Epithelial cell of esophagus (primary cell): ENCODE results near the gene FICD.

ENCODE experiments used
- DNase-seq: peaks from one replicate; pipeline ENCODE4 v3.0.0; 2010; ENCODE audit warnings: low read depth
- H3K4me3 ChIP-seq: 2 replicates; pipeline ENCODE4 v1.5.1; 2011; ENCODE audit warnings: mild to moderate bottlenecking, low read length, control low read depth
- CTCF ChIP-seq: IDR thresholded peaks from 2 replicates; pipeline ENCODE4 v1.5.1; 2011; ENCODE audit warnings: low read depth, mild to moderate bottlenecking, low read length, control low read depth, inconsistent platforms; ENCODE audit not compliant: insufficient read depth; ENCODE audit errors: missing control alignments

FICD gene

GRCh38 chr12:108515916-108516315, 839 bp downstream of the FICD start:
- no peak for DNase-seq
- TF ChIP-seq CTCF, result no peak
- peak overlapping the region; percentile 84 for H3K4me3 ChIP-seq

- TF ChIP-seq CTCF, result no peak
- no peak overlapping the region for H3K4me3 ChIP-seq
- DNase-seq, result no peak
These were observed 1.6 kb downstream of the FICD start for GRCh38 chr12:108516511-108517275.

GRCh38 chr12:108517288-108518100, 2.4 kb downstream of the FICD start:
- no peak for DNase-seq
- no peak overlapping the region for H3K4me3 ChIP-seq
- TF ChIP-seq CTCF, result no peak

- no peak for TF ChIP-seq CTCF
- no peak overlapping the region for H3K4me3 ChIP-seq
- no peak for DNase-seq
These were observed 3.1 kb downstream of the FICD start for GRCh38 chr12:108518101-108518715.

GRCh38 chr12:108518716-108519496, 3.8 kb downstream of the FICD start:
- H3K4me3 ChIP-seq, result no peak overlapping the region
- TF ChIP-seq CTCF, result no peak
- DNase-seq, result no peak

- H3K4me3 ChIP-seq, result no peak overlapping the region
- no peak for TF ChIP-seq CTCF
- no peak for DNase-seq
These were observed 4.5 kb downstream of the FICD start for GRCh38 chr12:108519558-108519957.
